ENCODE measurements around the gene TASOR.
"Not testable (repeated sequence)": the region's sequence is repeated elsewhere in the genome, so short reads cannot be mapped to it uniquely, and the experiment has no call there.

The TASOR gene

GRCh38 chr3:56683122-56683817 lies at the start of gene TASOR:
Gene TASOR (minus strand): TSS chr3:56683265. CDS start chr3:56683006, 259 bp downstream.
- DNase-seq, result peak; percentile 87

GRCh38 chr3:56732109-56732508 lies 49.0 kb upstream of the TASOR start:
- DNase-seq, result no peak

GRCh38 chr3:56725175-56725574 lies 42.1 kb upstream of the TASOR start:
- no peak for DNase-seq

GRCh38 chr3:56724676-56725075 lies 41.6 kb upstream of the TASOR start:
- no peak for DNase-seq

GRCh38 chr3:56720849-56721248 lies 37.8 kb upstream of the TASOR start:
- no peak for DNase-seq

- DNase-seq, result not testable (repeated sequence)
These were observed 35.7 kb upstream of the TASOR start for GRCh38 chr3:56718809-56719208.

- DNase-seq, result no peak
These were observed 28.3 kb upstream of the TASOR start for GRCh38 chr3:56711344-56711743.

- not testable (repeated sequence) for DNase-seq
These were observed 24.3 kb upstream of the TASOR start for GRCh38 chr3:56707412-56707811.

GRCh38 chr3:56706629-56707028 lies 23.6 kb upstream of the TASOR start:
- DNase-seq, result no peak

GRCh38 chr3:56704706-56705105 lies 21.6 kb upstream of the TASOR start:
- DNase-seq, result no peak

GRCh38 chr3:56702490-56703315 lies 19.6 kb upstream of the TASOR start:
- DNase-seq, result peak; percentile 59

- no peak for DNase-seq
These were observed 17.1 kb upstream of the TASOR start for GRCh38 chr3:56700151-56700550.

GRCh38 chr3:56694867-56695683 lies 12.0 kb upstream of the TASOR start:
- DNase-seq, result no peak

GRCh38 chr3:56693750-56694149 lies 10.7 kb upstream of the TASOR start:
- DNase-seq, result no peak

GRCh38 chr3:56692520-56693433 lies 9.7 kb upstream of the TASOR start:
- not testable (repeated sequence) for DNase-seq

- DNase-seq, result not testable (repeated sequence)
These were observed 8.9 kb upstream of the TASOR start for GRCh38 chr3:56692001-56692365.

GRCh38 chr3:56691165-56692000 lies 8.3 kb upstream of the TASOR start:
- DNase-seq, result no peak

- DNase-seq, result no peak
These were observed 6.2 kb upstream of the TASOR start for GRCh38 chr3:56689303-56689702.

GRCh38 chr3:56688191-56688590 lies 5.1 kb upstream of the TASOR start:
- no peak for DNase-seq

GRCh38 chr3:56684029-56684428 lies 964 bp upstream of the TASOR start:
- no peak for DNase-seq

GRCh38 chr3:56682462-56683121 lies 473 bp downstream of the TASOR start:
- peak; percentile 95 for DNase-seq
